HepG2 (cell line): ENCODE results near the gene ASTN2. TPM values are rescaled to one million over a fixed set of nuclear protein-coding genes. Genes with fewer than 3 reads are reported as not detected.

ENCODE experiments used
- ASH2L ChIP-seq: fragments of 300-600, 200-600 bp; sonication (generic); IDR thresholded peaks from 2 replicates; pipeline ENCODE4 v1.7.0; 2017; ENCODE audit warnings: low read depth, mild to moderate bottlenecking, moderate library complexity, mixed read lengths, low read length; ENCODE audit not compliant: insufficient read length
- ESRRA ChIP-seq: sonication (generic); formaldehyde crosslinking; IDR thresholded peaks from 2 replicates; pipeline ENCODE4 v1.5.1; 2020; ENCODE audit warnings: mild to moderate bottlenecking, low read depth, missing genetic modification reagents
- FOXA3 ChIP-seq: IDR thresholded peaks from 2 replicates; pipeline ENCODE4 v1.6.1; 2016; ENCODE audit warnings: missing genetic modification reagents, missing compliant biosample characterization
- HOXA5 ChIP-seq: sonication (generic); formaldehyde crosslinking; IDR thresholded peaks from 2 replicates; pipeline ENCODE4 v1.4.0; 2020; ENCODE audit warnings: missing genetic modification reagents
- MATR3 ChIP-seq: sonication (generic); formaldehyde crosslinking; IDR thresholded peaks from 2 replicates; pipeline ENCODE4 v1.4.0; 2020; ENCODE audit warnings: missing genetic modification reagents
- MED1 ChIP-seq: sonication (generic); formaldehyde crosslinking; IDR thresholded peaks from 2 replicates; pipeline ENCODE4 v1.4.0; 2020; ENCODE audit warnings: missing genetic modification reagents
- RAD21 ChIP-seq: fragments of 450-650 bp; formaldehyde crosslinking; IDR thresholded peaks from 2 replicates; pipeline ENCODE4 v1.5.0; 2020; ENCODE audit warnings: mild to moderate bottlenecking
- TARDBP ChIP-seq: sonication (generic); formaldehyde crosslinking; IDR thresholded peaks from 2 replicates; pipeline ENCODE4 v1.8.0; 2022; ENCODE audit warnings: mild to moderate bottlenecking, missing genetic modification reagents
- YEATS2 ChIP-seq: sonication (generic); formaldehyde crosslinking; IDR thresholded peaks from 2 replicates; pipeline ENCODE4 v1.4.0; 2020; ENCODE audit warnings: missing genetic modification reagents, borderline replicate concordance
- ZNF18 ChIP-seq: sonication (generic); formaldehyde crosslinking; IDR thresholded peaks from 2 replicates; pipeline ENCODE4 v1.8.0; 2022; ENCODE audit warnings: mild to moderate bottlenecking, missing genetic modification reagents; ENCODE audit not compliant: insufficient replicate concordance
- ZNF20 ChIP-seq: sonication (generic); formaldehyde crosslinking; IDR thresholded peaks from 2 replicates; pipeline ENCODE4 v1.4.0; 2020; ENCODE audit warnings: mild to moderate bottlenecking, moderate library complexity, missing genetic modification reagents
- ZNF407 ChIP-seq: sonication (generic); formaldehyde crosslinking; IDR thresholded peaks from one replicate; pipeline ENCODE4 v1.5.1; 2020; ENCODE audit warnings: mild to moderate bottlenecking, missing genetic modification reagents; ENCODE audit errors: not compliant biosample characterization
- polyA plus RNA-seq, 8 experiments: library from polyadenylated mRNA; depleted of rRNA in 3 of 8; stranded (reverse) in 7 of 8; unstranded in 1 of 8; fragments of >200 nt; fragmentation: Illumina TruSeq in 4 of 8; extraction: Trizol in 4 of 8; gene quantifications; 2 replicates each; pipeline versions ENCODE4 v1.2.1 to v1.2.3, GENCODE V29; 2011 to 2016; ENCODE audit warnings: low read depth in 4 of 8, missing spikeins in 1 of 8, mixed read lengths in 1 of 8; ENCODE audit not compliant: insufficient read depth in 1 of 8
- total RNA-seq, 5 experiments: library from RNA; depleted of rRNA; stranded (reverse); fragments of >200 nt; fragmentation: Illumina TruSeq; extraction: Trizol; gene quantifications; 2 replicates each; pipeline ENCODE4 v1.2.3, GENCODE V29; 2016; ENCODE audit warnings: low read depth in 1 of 5
- TF ChIP-seq, protein P1 (sequence below): sonication (generic); formaldehyde crosslinking; IDR thresholded peaks from 2 replicates; pipeline ENCODE4 v1.5.1; 2020; ENCODE audit warnings: missing genetic modification reagents, mild to moderate bottlenecking, borderline replicate concordance

The ASTN2 gene
- total and polyA plus RNA-seq, 2 of the 13 experiments (the other 11 are each of a cell fraction or from before 2014, with no cell fraction given), result 5.2 to 13.5 TPM

GRCh38 chr9:116453785-116454184 is 961.1 kb downstream of the ASTN2 start (continued):
- no peak for TF ChIP-seq ZNF18 (CRISPR knock-in tag)
- TF ChIP-seq ESRRA (CRISPR knock-in tag), result peak; percentile 96
- no peak for TF ChIP-seq MATR3 (CRISPR knock-in tag)
- TF ChIP-seq YEATS2, result no peak
- TF ChIP-seq RAD21 (CRISPR knock-in tag), result no peak
- TF ChIP-seq, protein P1, sequence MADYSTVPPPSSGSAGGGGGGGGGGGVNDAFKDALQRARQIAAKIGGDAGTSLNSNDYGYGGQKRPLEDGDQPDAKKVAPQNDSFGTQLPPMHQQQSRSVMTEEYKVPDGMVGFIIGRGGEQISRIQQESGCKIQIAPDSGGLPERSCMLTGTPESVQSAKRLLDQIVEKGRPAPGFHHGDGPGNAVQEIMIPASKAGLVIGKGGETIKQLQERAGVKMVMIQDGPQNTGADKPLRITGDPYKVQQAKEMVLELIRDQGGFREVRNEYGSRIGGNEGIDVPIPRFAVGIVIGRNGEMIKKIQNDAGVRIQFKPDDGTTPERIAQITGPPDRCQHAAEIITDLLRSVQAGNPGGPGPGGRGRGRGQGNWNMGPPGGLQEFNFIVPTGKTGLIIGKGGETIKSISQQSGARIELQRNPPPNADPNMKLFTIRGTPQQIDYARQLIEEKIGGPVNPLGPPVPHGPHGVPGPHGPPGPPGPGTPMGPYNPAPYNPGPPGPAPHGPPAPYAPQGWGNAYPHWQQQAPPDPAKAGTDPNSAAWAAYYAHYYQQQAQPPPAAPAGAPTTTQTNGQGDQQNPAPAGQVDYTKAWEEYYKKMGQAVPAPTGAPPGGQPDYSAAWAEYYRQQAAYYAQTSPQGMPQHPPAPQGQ (CRISPR knock-in tag), result no peak
- TF ChIP-seq MED1 (CRISPR knock-in tag), result peak; percentile 50
- no peak for TF ChIP-seq ZNF407 (CRISPR knock-in tag)
- TF ChIP-seq HOXA5 (CRISPR knock-in tag), result no peak
- TF ChIP-seq FOXA3 (CRISPR knock-in tag), result peak; percentile 60; the same call in 1 of the 2 replicates
- TF ChIP-seq ASH2L, result no peak
- peak; percentile 24; the same call in 1 of the 2 replicates for TF ChIP-seq TARDBP (CRISPR knock-in tag)
- no peak for TF ChIP-seq ZNF20 (CRISPR knock-in tag)
